HL-60 (cell line): Measurements from ENCODE around the gene EPN2.

Experiments used
- DNase-seq, 2 experiments: peaks; one replicate each; pipeline ENCODE4 v3.0.0-alpha.2; 2010 to 2020; ENCODE audit warnings: low read depth in 1 of 2, low spot score in 1 of 2
- H3K27ac ChIP-seq: fragments of 250-450 bp; sonication (Bioruptor Pico); replicated peaks from 2 replicates; pipeline ENCODE4 v1.5.1; 2020; ENCODE audit warnings: mild to moderate bottlenecking, moderate library complexity
- H3K27me3 ChIP-seq: fragments of 250-450 bp; sonication (Bioruptor Pico); 2 replicates; pipeline ENCODE4 v1.5.1; 2021; ENCODE audit warnings: mild to moderate bottlenecking, moderate library complexity; ENCODE audit not compliant: insufficient read depth, poor library complexity, severe bottlenecking
- H3K4me3 ChIP-seq: replicated peaks from 2 replicates; pipeline ENCODE4 v1.5.1; 2011; ENCODE audit warnings: mild to moderate bottlenecking, control low read depth, low read length; ENCODE audit not compliant: insufficient read depth
- CTCF ChIP-seq: IDR thresholded peaks from one replicate; pipeline ENCODE4 v1.5.1; 2011; ENCODE audit warnings: low read length, control low read depth, inconsistent platforms; ENCODE audit not compliant: insufficient read depth
- GABPA ChIP-seq: IDR thresholded peaks from 2 replicates; pipeline ENCODE4 v1.6.1; 2012; ENCODE audit warnings: low read depth
- POLR2AphosphoS5 ChIP-seq: IDR thresholded peaks from 2 replicates; pipeline ENCODE4 v1.6.1; 2012; ENCODE audit warnings: low read depth
- REST ChIP-seq: IDR thresholded peaks from 2 replicates; pipeline ENCODE4 v1.6.1; 2012; ENCODE audit warnings: low read depth; ENCODE audit not compliant: insufficient replicate concordance
- SPI1 ChIP-seq: IDR thresholded peaks from 2 replicates; pipeline ENCODE4 v1.6.1; 2012; ENCODE audit warnings: low read depth, mild to moderate bottlenecking, borderline replicate concordance

Gene EPN2

GRCh38 chr17:19258371-19258770, 21.2 kb downstream of the EPN2 start:
- H3K27me3 ChIP-seq = no peaks in the 10 kb centered on the region
- no peak overlapping the region for H3K27ac ChIP-seq
- no peak for DNase-seq
- TF ChIP-seq REST (no peak), GABPA (no peak), SPI1 (no peak), POLR2AphosphoS5 (no peak), CTCF (no peak)
- no peak overlapping the region for H3K4me3 ChIP-seq

- no peak overlapping the region for H3K4me3 ChIP-seq
- DNase-seq = peak in 1 of 2 experiments; percentile 1
- H3K27ac ChIP-seq = no peak overlapping the region
- TF ChIP-seq GABPA (no peak), POLR2AphosphoS5 (no peak), SPI1 (no peak), CTCF (no peak), REST (no peak)
- H3K27me3 ChIP-seq = no peaks in the 10 kb centered on the region
Measured at GRCh38 chr17:19260958-19261357, 23.8 kb downstream of the EPN2 start.

- no peak for DNase-seq
- no peak overlapping the region for H3K27ac ChIP-seq
- H3K27me3 ChIP-seq = no peaks in the 10 kb centered on the region
- TF ChIP-seq CTCF = no peak
- TF ChIP-seq GABPA = no peak
- no peak for TF ChIP-seq POLR2AphosphoS5
- no peak for TF ChIP-seq REST
- TF ChIP-seq SPI1 = no peak
- no peak overlapping the region for H3K4me3 ChIP-seq
Measured at GRCh38 chr17:19261426-19261825, 24.3 kb downstream of the EPN2 start.
